Activated CD4-positive, alpha-beta T cell treated with anti-CD3 and anti-CD28 coated beads, Interleukin-2, amount 50 U/mL, for 16 hours (primary cell): ENCODE data around the gene CAPN9.

Experiments used
- DNase-seq: peaks from one replicate; pipeline ENCODE4 v3.0.0-alpha.2; 2020

Gene CAPN9

DNA sequence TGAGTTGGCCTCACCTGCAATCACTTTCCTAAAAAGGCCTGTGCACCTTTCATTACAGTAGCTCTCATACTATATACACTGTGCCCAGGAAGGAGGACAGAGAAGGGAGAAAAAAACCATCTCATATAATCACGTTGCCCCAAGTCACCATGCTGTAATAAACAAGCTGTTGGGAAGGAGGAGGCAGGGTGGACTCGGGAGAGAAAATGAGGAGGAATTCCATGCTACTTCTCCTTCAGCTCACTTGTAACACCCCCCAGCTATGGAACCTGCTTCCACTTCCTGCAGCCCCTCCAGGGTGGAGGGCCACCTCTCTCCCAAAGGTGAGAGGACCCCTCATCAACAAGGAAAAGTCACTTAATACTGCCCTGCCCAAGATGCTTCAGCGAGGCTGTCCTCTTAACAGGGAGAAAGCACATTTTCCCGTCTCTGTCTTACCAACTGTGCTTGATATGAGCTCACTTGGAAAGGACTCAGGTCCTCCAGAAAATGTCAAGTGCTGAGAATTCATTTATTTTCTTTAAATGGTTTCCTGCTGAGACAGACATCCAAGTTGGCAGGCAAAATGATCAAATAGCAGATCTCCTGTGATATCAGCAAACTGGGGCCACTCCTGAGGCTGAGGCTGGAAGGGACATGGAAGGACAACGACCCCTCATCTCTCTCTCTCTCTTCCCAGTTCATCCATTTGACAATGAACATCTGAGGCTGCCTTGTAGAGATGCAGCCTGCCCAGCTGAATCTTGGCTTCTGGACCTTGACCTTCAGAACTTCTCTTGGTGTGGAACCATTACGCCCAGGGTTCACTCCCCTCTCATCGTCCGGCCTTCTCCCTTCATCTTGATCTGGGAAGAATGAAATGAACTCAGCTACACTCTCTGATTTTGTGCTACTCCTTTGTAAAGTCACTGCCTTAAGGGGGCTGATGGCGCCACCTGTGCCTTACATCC is 54.0 kb downstream of the CAPN9 start:
- no peak for DNase-seq

DNA sequence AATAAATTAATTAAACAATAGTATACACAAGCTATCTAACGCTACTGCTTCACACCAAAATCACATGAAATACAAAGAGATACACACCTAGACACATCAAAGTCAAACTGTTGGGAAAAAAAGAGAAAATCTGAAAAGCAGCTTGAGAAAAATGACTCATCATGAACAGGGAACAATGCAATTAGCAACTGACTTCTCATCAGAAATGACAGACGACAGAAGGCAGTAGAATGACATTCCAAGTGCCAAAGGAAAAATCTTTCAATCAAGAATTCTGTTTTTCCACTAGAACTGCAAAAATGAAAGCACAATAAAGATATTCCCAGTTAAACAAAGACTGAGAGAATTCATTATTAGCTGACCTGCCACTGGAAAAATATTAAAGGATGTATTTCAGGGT is 57.2 kb downstream of the CAPN9 start:
- no peak for DNase-seq

DNA sequence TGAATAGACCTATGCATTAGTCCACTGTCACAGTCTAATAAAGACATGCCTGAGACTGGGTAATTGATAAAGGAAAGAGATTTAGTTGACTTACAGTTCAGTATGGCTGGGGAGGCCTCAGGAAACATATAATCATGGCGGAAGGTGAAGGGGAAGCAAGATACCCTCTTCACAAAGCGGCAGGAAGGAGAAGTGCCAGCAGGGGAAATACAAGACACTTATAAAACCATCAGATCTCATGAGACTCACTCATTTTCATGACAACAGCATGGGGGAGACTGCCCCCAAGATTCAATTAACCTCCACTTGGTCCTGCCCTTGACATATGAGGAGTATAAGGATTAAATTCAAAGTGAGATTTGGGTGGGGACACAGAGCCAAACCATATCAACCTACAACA is 59.4 kb downstream of the CAPN9 start:
- DNase-seq = no peak

DNA sequence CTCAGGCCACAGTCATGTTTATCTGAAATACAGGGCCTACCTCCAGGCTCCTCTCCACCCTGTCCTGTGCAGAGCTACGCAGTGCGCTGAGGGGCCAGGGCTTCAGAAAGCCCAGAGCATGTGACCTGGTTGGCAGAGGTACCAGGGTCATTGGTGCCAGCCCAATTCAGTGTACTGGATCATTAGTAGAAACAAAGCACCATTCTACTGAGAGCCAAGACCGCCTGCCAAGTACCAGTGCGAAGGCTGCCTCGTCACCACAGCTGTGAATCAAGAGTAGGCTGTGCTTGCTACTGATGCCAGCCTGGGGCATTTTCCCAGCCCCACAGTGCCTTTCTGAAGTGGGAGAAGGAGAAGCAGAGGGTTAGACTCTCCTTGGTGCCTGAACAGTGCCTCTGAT is 59.8 kb downstream of the CAPN9 start:
- DNase-seq = no peak

DNA sequence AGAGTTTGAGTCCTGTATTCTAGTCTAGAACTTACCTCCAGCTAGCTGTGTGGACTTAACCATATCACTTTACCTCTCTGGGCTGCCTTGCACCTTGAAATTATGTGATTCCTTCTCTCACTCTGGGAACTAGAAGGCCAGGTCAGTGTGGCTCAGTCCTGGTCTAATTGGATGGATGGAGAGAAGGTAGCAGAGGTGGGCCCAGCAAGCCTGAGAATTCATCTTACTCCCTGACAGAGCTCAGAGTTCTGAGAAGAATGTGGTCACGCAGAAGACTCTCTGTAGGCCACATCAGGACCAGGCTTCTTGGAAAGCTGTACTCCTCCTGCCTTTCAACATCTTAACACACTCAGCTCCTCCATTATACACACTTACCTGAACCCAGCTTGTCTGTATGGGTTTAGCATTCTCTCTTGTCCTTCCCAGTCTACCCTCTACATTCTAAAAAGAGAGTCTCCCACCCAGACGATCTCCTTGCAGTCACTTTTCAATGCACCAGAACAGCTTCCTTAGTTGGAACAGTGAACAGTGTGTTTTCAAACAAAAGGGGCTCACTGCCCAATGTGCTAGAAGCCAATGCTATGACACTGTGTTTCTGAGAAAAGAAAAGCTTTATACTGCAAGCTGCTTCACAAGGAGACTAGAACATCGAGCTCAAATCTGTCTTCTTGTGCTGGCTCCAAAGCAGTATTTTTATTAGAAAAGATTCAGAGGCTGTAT is 60.5 kb downstream of the CAPN9 start:
- no peak for DNase-seq

DNA sequence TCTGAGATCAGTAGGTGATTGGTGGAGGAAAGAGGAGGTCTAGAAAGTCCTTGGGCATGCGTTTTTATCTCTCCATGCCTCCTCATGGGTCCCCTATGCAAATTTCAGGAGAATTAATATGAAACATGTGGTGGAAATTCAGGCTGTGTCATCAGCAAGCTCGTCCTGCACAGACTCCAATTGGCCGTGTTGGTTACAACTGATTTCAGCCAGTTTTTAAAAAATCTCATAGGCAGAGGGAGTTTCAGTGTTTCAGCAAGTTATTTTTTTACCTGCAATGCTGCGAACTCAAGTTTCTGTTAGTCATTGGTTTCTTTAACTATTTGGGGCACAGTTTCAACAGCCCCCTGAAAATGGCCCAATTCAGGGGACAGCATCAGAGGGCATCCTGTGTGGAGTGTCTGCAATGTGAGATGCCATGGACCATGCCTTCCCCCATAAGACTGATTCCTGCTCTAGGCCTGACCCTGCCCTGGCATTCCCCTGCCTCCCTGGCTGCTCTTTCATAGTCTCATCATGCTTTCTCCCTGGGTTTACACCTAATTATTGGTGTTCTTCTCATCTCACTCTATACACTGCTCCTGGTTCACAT is 61.2 kb downstream of the CAPN9 start:
- no peak for DNase-seq

DNA sequence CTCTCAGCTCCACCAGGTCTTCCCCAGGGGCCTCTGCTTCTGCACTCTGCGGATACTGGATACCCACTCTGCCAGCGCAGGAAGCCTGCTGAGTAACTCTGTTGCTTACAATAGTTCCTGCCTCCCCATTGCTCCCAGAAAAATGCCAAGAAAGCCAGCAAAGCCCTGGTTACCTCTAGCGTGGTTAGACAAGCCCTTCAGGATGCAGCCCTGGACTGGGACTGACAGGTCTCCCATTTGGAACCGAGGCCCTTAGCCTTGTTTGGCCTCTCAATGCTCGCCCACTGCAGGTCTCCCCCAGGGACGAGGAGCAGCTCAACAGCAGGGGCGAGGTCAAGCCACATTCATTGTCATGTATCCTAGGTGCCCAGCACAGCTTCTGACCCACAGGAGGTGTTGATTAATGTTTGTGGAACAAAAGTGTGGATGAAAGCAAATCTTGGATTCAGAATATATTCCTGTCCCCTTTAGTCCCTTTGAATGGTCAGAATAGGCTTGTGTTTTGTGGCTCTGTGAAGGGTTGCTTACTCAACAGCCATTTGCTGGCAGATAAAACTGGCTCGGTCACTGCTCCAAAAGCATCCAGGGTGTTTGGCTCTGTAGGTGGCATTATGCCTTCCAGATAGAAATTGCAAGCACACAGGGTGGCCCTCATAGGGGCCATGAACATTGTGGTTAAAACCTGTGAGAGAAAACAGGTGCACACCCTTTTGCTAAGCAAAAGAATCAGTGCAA is 62.2 kb downstream of the CAPN9 start:
- no peak for DNase-seq

DNA sequence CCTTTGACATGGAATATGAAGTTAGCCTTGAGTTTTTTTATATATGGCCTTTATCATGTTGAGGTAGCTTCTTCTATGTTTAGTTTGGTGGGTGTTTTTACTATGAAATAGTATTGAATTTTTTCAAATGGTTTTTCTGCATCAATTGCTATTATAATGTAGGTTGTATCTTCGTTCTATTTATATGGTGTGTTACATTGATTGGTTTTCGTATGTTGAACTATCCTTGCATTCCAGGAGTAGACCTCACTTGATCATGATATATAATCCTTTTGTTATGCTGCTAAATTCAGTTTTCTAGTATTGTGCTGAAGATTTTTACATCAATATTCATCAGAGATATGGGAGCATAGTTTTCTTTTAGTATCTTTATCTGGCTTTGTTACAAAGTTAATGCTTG is 65.4 kb downstream of the CAPN9 start:
- no peak for DNase-seq

DNA sequence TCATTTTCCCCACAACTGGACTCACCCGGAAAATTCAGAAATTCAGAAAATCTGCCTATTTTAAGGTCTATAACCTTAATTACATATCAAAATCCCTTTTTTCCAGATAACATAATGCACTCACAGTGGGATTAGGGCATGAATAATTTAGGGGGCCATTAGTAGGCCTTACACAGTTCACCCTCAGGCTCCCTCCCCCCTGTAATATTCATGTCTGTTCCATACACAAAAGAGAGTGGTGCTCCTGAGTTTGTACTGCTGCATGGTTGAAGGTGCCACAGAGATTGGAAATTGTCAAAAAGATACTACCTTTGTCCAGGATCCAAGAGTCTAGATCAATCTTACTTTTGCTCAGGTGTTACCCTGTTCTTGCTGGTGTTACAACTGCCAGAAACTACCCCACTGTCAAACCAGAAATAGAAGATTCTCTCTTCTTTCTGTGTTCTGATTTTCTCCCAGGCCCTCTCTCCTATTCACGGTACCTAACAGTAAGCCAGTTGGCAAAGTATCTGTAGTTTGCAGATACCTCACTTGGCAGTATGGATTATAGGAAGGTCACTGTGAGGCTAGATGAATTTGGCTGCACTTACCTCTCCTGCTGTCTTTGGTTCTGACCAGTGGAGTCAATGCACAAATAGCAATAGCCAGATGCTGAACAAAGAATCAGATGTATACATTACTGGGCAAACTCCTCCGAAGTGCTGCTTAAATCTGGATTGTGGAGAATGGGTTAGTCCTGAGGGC is 67.9 kb downstream of the CAPN9 start:
- DNase-seq = no peak

DNA sequence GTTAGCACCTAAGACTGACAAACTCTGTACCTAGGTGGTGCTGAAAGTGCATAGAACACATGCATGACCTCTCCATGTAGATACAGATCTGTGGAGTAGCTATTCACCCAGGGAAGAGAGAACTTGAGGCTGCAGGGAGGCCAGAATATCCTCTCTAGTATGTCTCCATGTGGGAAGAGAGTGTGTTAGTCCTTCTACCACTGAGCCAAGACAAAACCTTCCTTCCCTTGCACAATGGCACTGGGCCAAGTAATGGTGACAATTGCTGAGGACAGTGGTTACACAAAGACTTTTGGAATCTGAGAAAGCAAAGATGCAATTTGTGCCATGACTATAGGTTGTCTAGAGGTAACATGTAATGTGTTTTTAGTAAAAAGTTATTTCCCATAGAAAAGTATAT is 68.8 kb downstream of the CAPN9 start:
- no peak for DNase-seq

DNA sequence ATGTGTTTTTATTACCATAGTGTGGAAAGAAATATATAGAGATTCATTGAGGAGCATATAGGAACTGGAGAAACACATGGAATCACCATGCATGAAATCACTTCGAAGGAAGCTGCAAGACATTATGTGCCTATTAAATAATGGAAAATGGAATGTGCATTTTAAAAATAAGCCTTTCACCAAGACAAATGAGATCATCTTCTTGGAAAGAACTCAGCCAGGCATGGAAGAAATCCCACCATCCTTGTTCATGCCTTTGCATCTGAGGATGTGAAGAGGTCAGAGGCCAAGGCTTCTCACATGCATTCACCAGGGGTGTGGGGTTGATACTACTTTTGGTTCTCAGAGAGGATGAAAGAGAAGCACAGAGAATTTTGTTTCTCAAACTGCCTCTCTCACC is 71.2 kb downstream of the CAPN9 start:
- DNase-seq = no peak

DNA sequence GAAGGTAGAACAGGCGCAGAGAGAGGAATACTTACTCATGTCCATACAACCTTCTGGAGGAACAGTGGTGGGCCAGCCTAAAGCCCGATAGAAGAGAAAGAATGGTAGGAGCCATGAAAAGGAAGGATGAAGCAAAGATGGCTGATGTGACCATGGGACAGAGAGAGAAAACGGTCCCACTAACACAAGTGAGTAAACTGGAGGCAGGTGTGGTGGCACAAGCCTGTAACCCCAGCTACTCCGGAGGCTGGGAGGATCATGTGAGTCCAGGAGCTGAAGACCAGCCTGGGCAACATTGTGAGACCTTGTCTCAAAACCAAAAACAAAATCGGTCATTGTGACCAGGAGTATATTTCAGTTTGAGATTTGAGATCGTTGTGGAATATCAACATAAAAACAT is 71.7 kb downstream of the CAPN9 start:
- no peak for DNase-seq

DNA sequence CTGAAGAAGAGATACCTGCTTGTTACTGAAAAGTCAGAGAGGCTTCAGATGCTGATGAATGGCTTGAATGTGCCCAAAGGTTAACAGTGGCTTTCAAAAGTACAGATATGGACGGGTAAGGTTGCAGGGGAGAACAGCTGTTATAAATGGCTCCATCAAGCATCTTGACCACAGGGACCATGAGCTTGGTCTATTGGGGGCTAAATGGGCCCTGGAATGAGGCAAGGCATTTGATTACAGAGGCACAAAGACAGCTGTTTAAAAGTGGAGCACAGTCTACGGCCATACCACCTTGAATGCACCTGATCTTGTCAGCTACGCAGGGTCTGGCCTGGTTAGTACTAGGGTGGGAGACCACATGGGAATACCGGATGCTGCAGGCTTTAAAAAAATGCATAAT is 72.8 kb downstream of the CAPN9 start:
- DNase-seq = no peak

DNA sequence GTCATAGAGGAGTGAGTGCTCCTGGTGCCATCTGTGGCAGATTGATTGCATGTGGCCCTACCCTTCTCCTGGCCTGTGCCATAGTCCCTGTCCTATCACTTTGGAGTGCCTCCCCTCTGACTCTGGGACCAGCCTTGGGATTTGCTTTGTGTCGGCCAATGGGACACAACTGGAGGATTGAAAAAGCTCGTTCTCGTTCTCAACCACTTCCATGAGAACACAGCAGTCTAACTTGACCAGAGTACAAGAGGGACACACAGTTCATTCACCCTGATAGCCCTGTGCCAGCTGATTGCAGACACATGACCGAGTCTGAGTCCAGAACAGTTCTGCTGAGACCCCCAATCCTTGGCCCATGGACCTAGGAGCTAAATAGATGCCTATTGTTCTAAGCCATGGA is 73.4 kb downstream of the CAPN9 start:
- DNase-seq = no peak

DNA sequence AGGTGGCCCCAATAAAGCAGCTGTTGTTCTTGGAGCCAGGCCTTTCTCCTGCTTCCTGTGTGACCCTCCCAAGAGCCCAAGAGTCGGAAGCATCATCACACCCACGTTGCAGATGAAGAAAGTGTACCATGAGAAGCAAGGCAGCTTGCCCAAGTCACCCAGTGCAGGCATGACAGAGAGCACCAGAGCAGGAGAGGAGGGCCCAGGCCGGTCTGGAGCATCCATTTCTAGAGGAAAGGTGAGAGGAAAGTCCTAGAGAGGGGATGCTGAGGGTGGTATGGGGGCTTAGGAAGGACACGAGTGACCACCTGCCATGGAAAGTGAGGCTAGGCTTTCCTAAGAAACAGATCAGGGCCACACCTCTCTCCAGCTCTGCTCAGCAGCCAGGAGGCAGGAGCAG is 74.2 kb downstream of the CAPN9 start:
- no peak for DNase-seq

DNA sequence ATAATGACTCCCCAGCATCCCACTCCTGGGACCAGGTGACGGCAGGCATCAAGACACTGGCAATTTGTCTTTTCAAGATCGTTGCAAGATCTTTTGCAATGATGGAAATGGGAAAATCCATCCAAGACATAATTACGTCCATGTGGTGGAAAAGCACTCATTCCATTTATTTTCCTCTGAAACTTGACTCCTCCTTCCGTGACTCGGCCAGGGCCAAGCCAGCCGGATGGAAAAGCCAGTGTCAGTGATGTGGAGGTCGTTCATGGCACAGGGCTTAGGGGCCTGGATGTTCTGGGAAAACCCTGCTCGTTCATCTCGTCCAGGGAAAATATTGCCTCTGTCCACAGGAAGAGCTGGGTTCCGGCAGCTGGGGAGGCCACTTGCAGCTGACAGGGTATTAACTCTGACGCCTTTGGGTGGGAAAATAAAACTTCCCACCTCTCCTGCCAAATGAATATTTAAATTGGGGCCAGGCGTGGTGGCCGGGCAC is 74.9 kb downstream of the CAPN9 start:
- DNase-seq = no peak

DNA sequence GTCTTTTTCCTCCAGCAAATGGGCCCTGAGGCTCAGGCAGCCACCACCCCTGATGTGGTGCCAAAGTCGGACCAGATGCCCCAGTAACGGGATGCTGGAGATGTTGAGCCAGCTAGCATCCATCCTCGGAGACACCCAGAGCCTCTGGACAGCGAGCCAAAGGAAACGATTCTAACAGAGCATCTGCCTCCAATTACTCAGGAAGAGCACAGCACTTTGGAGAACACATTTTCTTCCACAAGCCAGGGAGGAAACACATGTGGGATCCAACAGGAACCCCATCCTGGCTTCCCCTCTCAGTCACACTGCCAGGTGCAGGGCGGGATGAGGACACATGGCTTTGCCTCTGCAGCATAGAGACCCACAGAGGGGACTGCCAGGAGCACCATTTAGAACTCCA is 76.2 kb downstream of the CAPN9 start:
- no peak for DNase-seq

DNA sequence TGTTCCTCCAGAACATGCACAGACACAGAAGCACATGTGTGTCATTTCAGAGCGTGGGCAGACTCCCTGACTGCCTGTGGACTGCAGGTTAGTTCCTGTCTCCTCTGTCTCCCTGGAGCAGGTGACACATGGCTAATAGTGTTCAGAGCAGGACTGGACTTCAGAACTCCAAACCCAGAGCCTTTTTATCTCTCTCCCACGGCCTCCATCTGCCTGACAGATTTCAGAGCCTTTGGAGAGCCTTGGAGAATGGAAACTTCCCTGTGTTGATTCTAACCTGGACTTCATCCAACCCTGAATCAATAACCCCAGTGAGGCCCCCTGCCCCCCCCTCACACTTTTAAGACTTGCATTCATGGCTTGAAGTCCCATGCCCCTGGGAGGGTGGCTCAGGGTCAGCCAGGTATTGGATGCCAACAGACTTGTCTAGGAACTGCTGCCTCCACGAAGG is 76.8 kb downstream of the CAPN9 start:
- DNase-seq = no peak

DNA sequence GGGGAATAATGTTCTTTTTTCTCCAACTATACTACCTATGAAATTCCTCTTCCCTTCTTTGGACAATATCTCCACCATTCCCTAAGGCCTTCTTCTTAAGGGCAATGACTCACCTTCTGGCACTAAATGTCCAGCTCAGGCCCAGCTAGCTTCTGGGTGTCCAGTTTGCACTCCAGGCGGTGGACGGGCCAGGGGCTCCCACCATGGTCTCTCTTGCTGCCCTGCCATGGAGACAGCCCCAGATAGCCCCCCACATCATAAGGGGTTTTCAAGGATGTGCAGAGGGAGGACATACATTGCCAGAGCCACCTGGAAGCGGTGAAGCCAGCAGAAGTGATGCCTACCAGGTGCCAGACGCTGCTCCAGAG is 77.3 kb downstream of the CAPN9 start:
- DNase-seq = no peak

DNA sequence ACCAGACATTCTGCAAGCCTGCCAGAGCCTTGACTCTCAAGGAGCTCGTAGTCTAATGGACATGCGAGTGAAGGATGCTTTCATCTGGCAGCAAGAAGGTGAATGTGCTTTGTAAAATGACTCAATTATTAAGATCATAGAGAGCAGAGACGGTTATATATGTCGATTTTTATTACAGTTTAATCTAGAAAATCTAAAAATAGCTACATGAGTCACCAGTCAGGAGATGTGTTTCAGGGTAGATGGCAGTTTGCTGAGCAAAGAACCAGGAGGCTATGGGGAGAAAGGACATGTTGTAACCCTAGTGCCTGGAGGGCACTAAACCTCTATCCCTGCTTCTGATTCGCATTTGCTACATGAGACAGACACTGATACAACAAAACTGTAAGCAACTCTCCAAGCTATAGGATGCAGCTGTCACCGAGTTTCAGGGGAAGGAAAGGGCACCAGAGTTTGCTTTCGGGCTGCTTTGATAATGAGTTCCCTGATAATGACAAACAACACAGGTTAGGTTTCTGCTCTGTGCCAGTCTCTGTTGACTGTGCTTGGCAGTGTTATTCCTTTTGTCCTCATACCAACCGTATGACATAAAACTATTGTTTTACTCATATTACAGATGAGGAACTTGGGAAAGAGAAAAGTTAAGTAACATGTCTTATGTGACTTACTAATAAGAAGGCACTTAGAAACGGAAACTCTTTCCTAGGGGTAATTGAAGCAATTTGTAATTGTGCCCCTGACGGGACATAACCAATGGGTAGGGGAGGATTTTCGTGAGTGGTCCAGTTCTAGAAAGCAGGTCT is 77.9 kb downstream of the CAPN9 start:
- no peak for DNase-seq

DNA sequence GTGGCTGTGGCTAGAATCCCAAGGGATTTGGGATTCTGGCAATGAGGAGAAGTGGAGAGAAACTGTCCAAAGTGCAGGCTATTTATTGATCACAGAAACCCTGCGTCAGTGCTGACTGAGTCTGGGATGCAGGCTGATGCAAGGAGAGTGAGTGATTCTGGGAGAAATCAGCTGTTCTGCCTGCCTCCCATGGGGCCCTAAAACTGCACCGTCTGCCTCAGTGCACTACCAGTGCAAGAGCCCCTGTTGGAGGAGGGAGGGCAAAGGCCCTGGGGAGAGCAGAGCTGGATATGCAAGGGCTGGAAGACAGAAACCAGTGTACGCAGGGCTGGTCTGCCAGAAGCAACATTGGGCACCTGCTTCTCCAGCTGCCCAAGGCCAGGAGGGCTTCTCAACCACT is 78.6 kb downstream of the CAPN9 start:
- DNase-seq = no peak
